Measurements from ENCODE around the gene RBM17. TPM values are rescaled to one million over a fixed set of nuclear protein-coding genes. Genes with fewer than 3 reads are reported as not detected.

Gene RBM17
- total and polyA plus RNA-seq, 2 of the 13 experiments (the other 11 are each of a cell fraction or from before 2014, with no cell fraction given), result 30.7 to 77.5 TPM

DNA sequence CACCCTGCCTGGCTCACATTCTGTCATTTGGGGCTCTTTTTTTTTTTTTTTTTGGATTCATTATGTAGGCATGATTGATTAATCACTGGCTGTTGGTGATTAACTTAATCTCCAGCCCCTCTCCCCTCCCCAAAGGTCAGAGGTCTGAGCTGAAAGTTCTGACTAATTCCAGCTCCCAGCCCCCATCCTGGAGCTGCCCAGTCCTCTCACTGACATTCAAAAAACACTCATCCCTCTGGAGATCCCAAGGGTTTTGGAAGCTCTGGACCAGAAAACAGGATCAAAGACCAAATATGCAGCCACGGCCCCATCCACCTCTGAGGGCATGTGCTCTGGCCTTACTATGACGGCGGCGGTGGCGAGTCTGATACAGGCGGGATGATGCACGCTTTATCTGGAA lies 53.8 kb downstream of the RBM17 start:
- Histone ChIP-seq H3K9me3 (ENCODE audit: low read length) (no peaks in the 10 kb centered on the region), H3K27ac (ENCODE audit: extremely low read length, insufficient read depth, low read length) (no peak overlapping the region), H4K20me1 (ENCODE audit: insufficient read depth, low read length) (no peaks in the 10 kb centered on the region; the same call in 1 of the 2 replicates), H3K4me1 (ENCODE audit: insufficient read depth, low read length) (peaks cover 37% of the 10 kb centered on the region), H3K36me3 (replicated peaks in 1 of 2; ENCODE audit: control insufficient read depth in 1 of 2, insufficient read depth in 2 of 2, low read length in 2 of 2) (no peaks in the 10 kb centered on the region), H2AFZ (ENCODE audit: low read length) (no peak overlapping the region), H3K27me3 (ENCODE audit: control insufficient read depth in 1 of 2, insufficient read depth in 2 of 2, low read length in 2 of 2) (peaks cover 8 to 66% of the 10 kb centered on the region in 2 experiments; a peak in 4 of 5 replicates), H3K4me2 (ENCODE audit: low read depth, low read length) (no peak overlapping the region), H3K4me3 (replicated peaks in 1 of 3; ENCODE audit: insufficient read depth in 1 of 3, low read depth in 2 of 3, low read length in 3 of 3) (no peak overlapping the region), H3K79me2 (ENCODE audit: insufficient read depth, low read length) (no peaks in the 10 kb centered on the region), H3K9ac (ENCODE audit: insufficient read depth, low read depth, low read length) (no peak overlapping the region)
- WGBS (ENCODE audit: low lambda C conversion rate), result 52% methylated on average over 7 of the region's 7 CpGs
- intact Hi-C loops (cut with micrococcal nuclease; ENCODE audit: unreplicated experiment), result loop anchor here (2.0 kb wide), 1 partner anchor 54 kb away; the partner anchor contains the start of gene RBM17
- in situ Hi-C loops (cut with HindIII; ENCODE audit: extremely low pct_ligation_motif_present, low pct_unique_long_range_greater_than_20kb), result no loop called here
- ATAC-seq (no peak), FAIRE-seq (no peak), DNase-seq (ENCODE audit: low spot score) (no peak)
- BruUV-seq (replicated peaks), result no TSS peak
- ChIA-PET POLR2A (no interaction called here), CTCF (ENCODE audit: low intra/inter-chr PET ratio, low total read pairs) (no interaction called here)
- TF ChIP-seq ZSCAN20 (CRISPR knock-in tag; IDR thresholded peaks at IDR 0.05; ENCODE audit: borderline replicate concordance) (no peak), ZNF34 (CRISPR knock-in tag; IDR thresholded peaks at IDR 0.05; ENCODE audit: borderline replicate concordance) (no peak), ATF5 (CRISPR knock-in tag; IDR thresholded peaks at IDR 0.05; ENCODE audit: low read depth) (no peak), MZF1 (CRISPR knock-in tag; IDR thresholded peaks at IDR 0.05; ENCODE audit: borderline replicate concordance) (no peak), TBX3 (IDR thresholded peaks at IDR 0.05; ENCODE audit: borderline replicate concordance) (no peak), TCF7 (IDR thresholded peaks at IDR 0.05; ENCODE audit: low read depth) (no peak), RERE (CRISPR knock-in tag; IDR thresholded peaks at IDR 0.05; ENCODE audit: low read depth) (no peak), ZNF776 (CRISPR knock-in tag; IDR thresholded peaks at IDR 0.05) (no peak), ISX (CRISPR knock-in tag; conservative IDR thresholded peaks at IDR 0.05) (no peak), IRX3 (CRISPR knock-in tag; IDR thresholded peaks at IDR 0.05; ENCODE audit: borderline replicate concordance, low read depth) (no peak), MAFG (CRISPR knock-in tag; IDR thresholded peaks at IDR 0.05) (no peak)
- TF ChIP-seq, protein P1, sequence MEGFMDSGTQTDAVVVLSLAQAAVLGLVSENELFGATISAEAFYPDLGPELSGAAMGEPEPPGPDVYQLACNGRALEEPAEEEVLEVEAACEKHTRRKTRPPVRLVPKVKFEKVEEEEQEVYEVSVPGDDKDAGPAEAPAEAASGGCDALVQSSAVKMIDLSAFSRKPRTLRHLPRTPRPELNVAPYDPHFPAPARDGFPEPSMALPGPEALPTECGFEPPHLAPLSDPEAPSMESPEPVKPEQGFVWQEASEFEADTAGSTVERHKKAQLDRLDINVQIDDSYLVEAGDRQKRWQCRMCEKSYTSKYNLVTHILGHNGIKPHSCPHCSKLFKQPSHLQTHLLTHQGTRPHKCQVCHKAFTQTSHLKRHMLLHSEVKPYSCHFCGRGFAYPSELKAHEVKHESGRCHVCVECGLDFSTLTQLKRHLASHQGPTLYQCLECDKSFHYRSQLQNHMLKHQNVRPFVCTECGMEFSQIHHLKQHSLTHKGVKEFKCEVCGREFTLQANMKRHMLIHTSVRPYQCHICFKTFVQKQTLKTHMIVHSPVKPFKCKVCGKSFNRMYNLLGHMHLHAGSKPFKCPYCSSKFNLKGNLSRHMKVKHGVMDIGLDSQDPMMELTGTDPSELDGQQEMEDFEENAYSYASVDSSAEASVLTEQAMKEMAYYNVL (CRISPR knock-in tag; IDR thresholded peaks at IDR 0.05; ENCODE audit: borderline replicate concordance), result no peak
- TF ChIP-seq, protein P2, sequence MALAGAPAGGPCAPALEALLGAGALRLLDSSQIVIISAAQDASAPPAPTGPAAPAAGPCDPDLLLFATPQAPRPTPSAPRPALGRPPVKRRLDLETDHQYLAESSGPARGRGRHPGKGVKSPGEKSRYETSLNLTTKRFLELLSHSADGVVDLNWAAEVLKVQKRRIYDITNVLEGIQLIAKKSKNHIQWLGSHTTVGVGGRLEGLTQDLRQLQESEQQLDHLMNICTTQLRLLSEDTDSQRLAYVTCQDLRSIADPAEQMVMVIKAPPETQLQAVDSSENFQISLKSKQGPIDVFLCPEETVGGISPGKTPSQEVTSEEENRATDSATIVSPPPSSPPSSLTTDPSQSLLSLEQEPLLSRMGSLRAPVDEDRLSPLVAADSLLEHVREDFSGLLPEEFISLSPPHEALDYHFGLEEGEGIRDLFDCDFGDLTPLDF (CRISPR knock-in tag; IDR thresholded peaks at IDR 0.05), result no peak

All from HepG2 (cell line).